Ovary (tissue), 9 donors: ENCODE results near the gene COL4A4. TPM values are rescaled to one million over a fixed set of nuclear protein-coding genes. Genes with fewer than 3 reads are reported as not detected.

ENCODE experiments used
- DNase-seq, 5 donors: peaks; one replicate each; pipeline ENCODE4 v3.0.0-alpha.2; 2019 to 2020
- H3K27ac ChIP-seq, 2 donors: fragments of 200-600 bp; one replicate each; pipeline versions ENCODE4 v1.5.1 to v1.8.0; 2019 to 2022
- H3K27me3 ChIP-seq: fragments of 200-600 bp; one replicate; pipeline ENCODE4 v1.8.0; 2022
- H3K36me3 ChIP-seq: fragments of 200-600 bp; sonication (generic); one replicate; pipeline ENCODE4 v1.5.1; 2019
- H3K4me1 ChIP-seq: one replicate; pipeline ENCODE4 v1.8.1; 2013; ENCODE audit warnings: mild to moderate bottlenecking, moderate library complexity; ENCODE audit not compliant: insufficient read depth
- H3K4me3 ChIP-seq: fragments of 200-600 bp; sonication (generic); one replicate; pipeline ENCODE4 v1.5.1; 2017
- H3K9me3 ChIP-seq, 2 donors: fragments of 200-600 bp in 1 of 2; sonication (generic) in 1 of 2; one replicate each; pipeline versions ENCODE4 v1.5.1 to v1.8.1; 2013 to 2019; ENCODE audit warnings: mild to moderate bottlenecking in 1 of 2, moderate library complexity in 1 of 2
- CTCF ChIP-seq, 3 donors: fragments of 450-650 bp in 2 of 3; fragments of 200-600 bp in 1 of 3; IDR thresholded peaks; one replicate each; pipeline versions ENCODE4 v1.5.1 to v1.8.0; 2016 to 2022; ENCODE audit warnings: antibody characterized with exemption in 3 of 3, mild to moderate bottlenecking in 1 of 3
- EP300 ChIP-seq: sonication (generic); formaldehyde crosslinking; IDR thresholded peaks from one replicate; pipeline ENCODE4 v1.6.1; 2017; ENCODE audit warnings: antibody characterized with exemption
- POLR2A ChIP-seq: fragments of 450-650 bp; IDR thresholded peaks from one replicate; pipeline ENCODE4 v1.6.1; 2017; ENCODE audit warnings: antibody characterized with exemption, mild to moderate bottlenecking, moderate library complexity
- WGBS, 3 donors: extraction: QIAGEN DNeasy Blood & Tissue Kit in 1 of 3; methylation state at CpG; one replicate each; pipeline versions ENCODE4 v1.1.5 to v1.1.7; 2013 to 2017; 5-methylcytosine and 5-hydroxymethylcytosine counted together
- intact Hi-C, 4 donors: fragments of 100-400 bp; cut with DNase I; formaldehyde crosslinking; loops; one replicate each; pipeline versions ENCODE4 v1.11.0 to v1.15.1; 2022 to 2023
- polyA plus RNA-seq, 2 donors: library from polyadenylated mRNA; stranded (reverse); fragments of 200-250 nt in 1 of 2; fragments of 350-450 nt in 1 of 2; fragmentation: Illumina TruSeq in 1 of 2; extraction: RNeasy Lipid Tissue Mini Kit (QIAGEN cat#74804) in 1 of 2; gene quantifications; one replicate each; pipeline ENCODE4 v1.2.3, GENCODE V29; 2013 to 2014
- total RNA-seq, 7 donors: library from RNA; depleted of rRNA in 2 of 7; stranded (reverse); fragments of >200 nt in 2 of 7; fragmentation: NEBNext Ultra II Directional in 3 of 7; extraction: Animal tissue kit (Norgen Biotek cat#: 25700) in 3 of 7; gene quantifications; one replicate each; pipeline versions ENCODE4 v1.1.0 to v1.2.4, GENCODE V29; 2016 to 2023
- donor health status: DM: no; HTN: no; CAD: no; lungs with moderate emphysema.
- donor health status: DM: no; HTN: no; CAD: no.
- donor health status: Bipolar disorder and iron deficiency.
- donor health status: DM: yes; HTN: yes; CAD: no.
- donor health status: DM: no; HTN: no; CAD: no.
- donor health status: DM: yes; HTN: yes; CAD: no.

Gene COL4A4
- total and polyA plus RNA-seq, 9 donors: 0.30 to 8.3 (median 2.0) TPM

- Histone ChIP-seq H3K9me3 (no peaks in the 10 kb centered on the region), H3K4me1 (peaks cover 4% of the 10 kb centered on the region), H3K4me3 (no peak overlapping the region), H3K27ac (no peak overlapping the region), H3K36me3 (no peaks in the 10 kb centered on the region), H3K27me3 (no peaks in the 10 kb centered on the region)
- TF ChIP-seq POLR2A: no peak
- no peak for TF ChIP-seq EP300
- TF ChIP-seq CTCF (IDR thresholded peaks at IDR 0.05): no peak
- DNase-seq: no peak
- 13 to 17% (median 14%) methylated on average over 5 of the region's 5 CpGs for WGBS, 3 donors
- intact Hi-C loops: loop anchor here in 2 of 4 donors (5.0 to 10.0 kb wide), 2 partner anchors 103 to 630 kb away; no protein-coding TSS in a partner anchor
These were observed 29.4 kb downstream of the COL4A4 start for GRCh38 chr2:227134591-227134990.

GRCh38 chr2:227132986-227133385 is 31.0 kb downstream of the COL4A4 start:
- no peak for DNase-seq
- WGBS, 3 donors: 74 to 84% (median 78%) methylated on average over 4 of the region's 4 CpGs
- H3K36me3 ChIP-seq: no peaks in the 10 kb centered on the region
- H3K4me1 ChIP-seq: peaks cover 4% of the 10 kb centered on the region
- no peaks in the 10 kb centered on the region for H3K9me3 ChIP-seq
- no peak overlapping the region for H3K4me3 ChIP-seq
- intact Hi-C loops: loop anchor here in 2 of 4 donors (5.0 to 10.0 kb wide), 2 partner anchors 104 to 632 kb away; no protein-coding TSS in a partner anchor
- H3K27me3 ChIP-seq: no peaks in the 10 kb centered on the region
- TF ChIP-seq EP300 (no peak), POLR2A (no peak), CTCF (IDR thresholded peaks at IDR 0.05) (no peak)
- H3K27ac ChIP-seq: no peak overlapping the region

- 87 to 94% (median 87%) methylated on average over 8 of the region's 8 CpGs for WGBS, 3 donors
These were observed 33.4 kb downstream of the COL4A4 start for GRCh38 chr2:227130636-227131035.

GRCh38 chr2:227127201-227127600 is 36.8 kb downstream of the COL4A4 start:
- H3K27me3 ChIP-seq: no peaks in the 10 kb centered on the region
- no peaks in the 10 kb centered on the region for H3K4me1 ChIP-seq
- H3K27ac ChIP-seq: no peak overlapping the region
- no peak overlapping the region for H3K4me3 ChIP-seq
- DNase-seq: no peak
- 61 to 71% (median 67%) methylated on average over 8 of the region's 8 CpGs for WGBS, 3 donors
- intact Hi-C loops: loop anchor here in 2 of 4 donors (5.0 kb wide), 2 partner anchors 115 to 640 kb away; no protein-coding TSS in a partner anchor
- no peaks in the 10 kb centered on the region for H3K9me3 ChIP-seq
- no peak for TF ChIP-seq CTCF (IDR thresholded peaks at IDR 0.05)
- no peak for TF ChIP-seq POLR2A
- TF ChIP-seq EP300: no peak
- no peaks in the 10 kb centered on the region for H3K36me3 ChIP-seq

More at GRCh38 chr2:227130636-227131035, 33.4 kb downstream of the COL4A4 start:
- TF ChIP-seq POLR2A: no peak
- no peak for TF ChIP-seq EP300
- no peak for TF ChIP-seq CTCF (IDR thresholded peaks at IDR 0.05)
- Histone ChIP-seq H3K9me3 (no peaks in the 10 kb centered on the region), H3K4me1 (peaks cover 4% of the 10 kb centered on the region), H3K27ac (no peak overlapping the region), H3K27me3 (no peaks in the 10 kb centered on the region), H3K4me3 (no peak overlapping the region), H3K36me3 (no peaks in the 10 kb centered on the region)
- intact Hi-C loops: loop anchor here in 2 of 4 donors (5.0 to 10.0 kb wide), 2 partner anchors 107 to 634 kb away; no protein-coding TSS in a partner anchor
- DNase-seq: no peak
